SK-N-MC (cell line): ENCODE data around the gene P4HB.
A peak's percentile ranks its signal among the peaks of the same experiment; 100 is the strongest.

Experiments used
- DNase-seq: peaks from one replicate; pipeline ENCODE4 v3.0.0-alpha.2; 2011; ENCODE audit warnings: low read depth, low spot score
- H3K27ac ChIP-seq: fragments of 200-600 bp; sonication (generic); 2 replicates; pipeline ENCODE4 v1.5.1; 2016; ENCODE audit warnings: mixed run types
- H3K36me3 ChIP-seq: fragments of 200-600 bp; sonication (generic); 2 replicates; pipeline ENCODE4 v1.6.1; 2017; ENCODE audit warnings: antibody characterized with exemption, low read length, mixed read lengths; ENCODE audit not compliant: insufficient read depth
- H3K4me3 ChIP-seq: fragments of 200-600 bp; sonication (generic); 2 replicates; pipeline ENCODE4 v1.5.1; 2016
- H3K9ac ChIP-seq: fragments of 200-600 bp; sonication (generic); 2 replicates; pipeline ENCODE4 v1.8.0; 2017; ENCODE audit warnings: mixed run types, mixed read lengths; ENCODE audit not compliant: insufficient read length
- H3K9me3 ChIP-seq: fragments of 200-600 bp; sonication (generic); 2 replicates; pipeline ENCODE4 v1.6.1; 2017; ENCODE audit warnings: low read depth, mild to moderate bottlenecking, antibody characterized with exemption, low read length, moderate library complexity, mixed read lengths
- EZH2 ChIP-seq: fragments of 200-600 bp; sonication (generic); IDR thresholded peaks from one replicate; pipeline ENCODE4 v1.6.1; 2017; ENCODE audit warnings: antibody characterized with exemption
- FOXP2 ChIP-seq: optimal IDR thresholded peaks from 2 replicates; pipeline ENCODE3; 2011; ENCODE audit warnings: mild to moderate bottlenecking, moderate library complexity; ENCODE audit not compliant: insufficient read depth; ENCODE audit errors: extremely low read length, control extremely low read depth
- POLR2AphosphoS5 ChIP-seq: IDR thresholded peaks from 2 replicates; pipeline ENCODE4 v1.6.1; 2012; ENCODE audit warnings: mild to moderate bottlenecking, low read depth, low read length, borderline replicate concordance

P4HB gene

DNA sequence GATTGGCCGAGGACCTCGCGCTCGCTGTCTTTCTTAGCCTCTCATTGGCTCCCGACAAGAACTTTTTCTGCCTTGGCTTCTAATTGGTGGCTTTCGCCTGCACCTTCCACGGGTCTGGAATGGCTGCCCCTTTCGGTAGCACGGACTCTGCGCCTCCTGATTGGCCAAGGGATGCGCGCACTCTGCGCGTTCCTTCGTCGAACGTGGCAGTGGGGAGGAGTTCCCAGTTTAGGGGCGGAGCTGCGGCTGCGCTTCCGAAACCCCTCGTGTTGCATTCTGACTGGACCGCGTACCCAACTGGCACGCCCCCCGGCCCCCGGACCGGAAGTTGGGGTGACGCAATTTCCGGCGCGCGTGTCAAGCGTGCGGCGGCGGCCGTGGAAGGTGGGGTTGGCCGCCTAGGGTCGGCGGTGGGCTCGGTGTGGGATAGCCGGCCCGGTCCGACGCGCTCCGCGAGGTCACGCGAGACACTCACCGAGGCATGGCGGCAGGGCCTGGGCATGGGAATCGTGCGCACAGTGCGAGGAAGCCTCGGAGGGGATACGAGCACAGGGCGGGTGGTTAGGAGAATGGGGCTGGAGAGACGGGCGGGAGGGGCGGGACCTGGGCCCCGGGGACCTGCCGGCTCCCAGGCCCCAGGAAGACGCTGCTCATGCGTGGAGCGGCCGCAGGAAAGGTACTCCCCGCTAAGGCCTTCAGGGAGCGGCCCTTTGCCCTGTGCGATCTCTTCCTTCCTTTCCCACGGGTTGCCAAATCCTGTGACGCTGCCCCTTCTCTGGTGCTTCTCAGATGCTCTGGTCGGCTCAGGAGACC lies 627 bp upstream of the P4HB start:
- H3K4me3 ChIP-seq = peak overlapping the region; percentile 94
- H3K9me3 ChIP-seq = no peaks in the 10 kb centered on the region
- peak; percentile 100 for DNase-seq
- H3K27ac ChIP-seq = peak overlapping the region; percentile 80
- TF ChIP-seq POLR2AphosphoS5 (peak; percentile 97), EZH2 (no peak)
- H3K36me3 ChIP-seq = peaks cover 34% of the 10 kb centered on the region
- H3K9ac ChIP-seq = peak overlapping the region; percentile 93

DNA sequence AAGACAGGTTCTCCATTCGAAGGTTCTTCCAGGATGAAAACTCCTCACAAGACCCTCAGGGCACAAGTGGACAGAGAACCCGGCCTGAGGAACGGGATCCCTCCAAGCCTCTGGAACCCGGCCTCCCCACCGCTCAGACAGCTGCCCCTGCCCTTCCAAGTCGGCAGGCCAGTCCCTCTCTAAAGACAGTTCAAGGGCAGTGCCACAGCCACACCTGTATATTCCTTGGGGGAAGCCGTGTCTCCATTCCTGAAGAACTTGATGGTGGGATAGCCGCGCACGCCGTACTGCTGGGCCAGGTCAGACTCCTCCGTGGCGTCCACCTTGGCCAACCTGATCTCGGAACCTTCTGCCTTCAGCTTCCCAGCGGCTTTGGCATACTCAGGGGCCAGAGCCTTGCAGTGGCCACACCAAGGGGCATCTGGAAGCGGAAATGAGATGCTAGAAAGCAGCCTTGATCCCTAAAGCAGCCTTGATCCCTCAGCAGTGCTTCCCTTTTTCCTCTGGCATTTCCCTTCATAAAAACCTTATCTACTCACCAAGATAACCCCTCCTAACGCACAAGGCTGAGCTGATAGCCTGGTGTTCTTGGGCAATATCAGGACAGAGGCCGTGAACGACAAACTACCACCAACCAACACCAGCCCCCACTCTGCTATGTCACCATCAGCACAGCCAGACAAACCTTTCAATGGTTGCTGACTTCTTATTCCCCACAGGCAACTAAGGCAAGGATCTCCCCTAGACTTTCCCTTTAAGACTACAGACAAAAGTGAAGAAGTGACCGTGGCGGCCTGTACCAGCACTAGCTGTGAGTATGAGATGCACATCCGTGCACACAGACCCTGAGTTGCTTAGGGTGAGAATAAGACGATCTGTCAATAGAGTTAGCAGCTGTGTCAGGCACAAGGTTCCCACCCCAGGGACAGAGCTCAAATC lies 1.1 kb downstream of the P4HB start:
- Histone ChIP-seq H3K36me3 (peaks cover 51% of the 10 kb centered on the region), H3K9me3 (no peaks in the 10 kb centered on the region), H3K4me3 (peak overlapping the region; percentile 85), H3K9ac (peak overlapping the region; percentile 84), H3K27ac (no peak overlapping the region)
- TF ChIP-seq FOXP2 = no peak
- no peak for DNase-seq

DNA sequence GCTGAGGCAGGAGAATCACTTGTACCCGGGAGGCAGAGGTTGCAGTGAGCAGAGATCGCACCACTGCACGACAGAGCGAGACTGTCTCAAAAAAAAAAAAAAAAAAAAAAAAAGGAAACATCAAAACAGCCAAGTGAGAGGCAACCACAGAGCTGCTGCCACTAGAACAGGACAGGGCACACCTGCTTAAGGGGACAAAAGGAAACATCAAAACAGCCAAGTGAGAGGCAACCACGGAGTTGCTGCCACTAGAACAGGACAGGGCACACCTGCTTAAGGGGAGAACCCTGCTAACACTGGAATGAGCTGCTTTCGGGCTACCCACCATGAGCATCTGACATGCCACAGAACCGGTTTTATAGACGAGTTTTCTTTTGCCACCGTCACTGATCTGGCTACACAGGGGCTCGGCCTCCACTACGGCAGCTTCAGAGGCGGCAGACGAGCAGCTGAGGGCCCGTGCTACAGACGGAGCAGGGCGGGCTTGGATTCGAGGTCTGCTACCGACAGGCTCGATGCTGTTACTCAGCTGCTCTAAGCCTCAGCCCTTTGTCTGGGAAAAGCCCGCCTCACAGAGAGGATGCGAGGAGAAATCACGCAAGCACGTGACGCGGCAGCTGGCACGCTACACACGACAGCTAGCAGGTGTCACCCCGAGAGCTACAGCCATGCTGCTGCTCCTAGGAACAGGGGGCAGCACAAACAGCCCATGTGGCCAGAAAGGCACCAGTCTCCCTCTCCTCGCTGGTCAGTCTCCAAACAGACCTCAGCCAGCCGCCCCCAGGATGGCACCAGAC lies 2.0 kb downstream of the P4HB start:
- Histone ChIP-seq H3K9ac (peak overlapping the region; percentile 84), H3K9me3 (no peaks in the 10 kb centered on the region), H3K36me3 (peaks cover 60% of the 10 kb centered on the region), H3K27ac (no peak overlapping the region), H3K4me3 (peak overlapping the region; percentile 85; the same call in 1 of the 2 replicates)
- no peak for DNase-seq
- TF ChIP-seq EZH2 (no peak), FOXP2 (no peak), POLR2AphosphoS5 (no peak)

DNA sequence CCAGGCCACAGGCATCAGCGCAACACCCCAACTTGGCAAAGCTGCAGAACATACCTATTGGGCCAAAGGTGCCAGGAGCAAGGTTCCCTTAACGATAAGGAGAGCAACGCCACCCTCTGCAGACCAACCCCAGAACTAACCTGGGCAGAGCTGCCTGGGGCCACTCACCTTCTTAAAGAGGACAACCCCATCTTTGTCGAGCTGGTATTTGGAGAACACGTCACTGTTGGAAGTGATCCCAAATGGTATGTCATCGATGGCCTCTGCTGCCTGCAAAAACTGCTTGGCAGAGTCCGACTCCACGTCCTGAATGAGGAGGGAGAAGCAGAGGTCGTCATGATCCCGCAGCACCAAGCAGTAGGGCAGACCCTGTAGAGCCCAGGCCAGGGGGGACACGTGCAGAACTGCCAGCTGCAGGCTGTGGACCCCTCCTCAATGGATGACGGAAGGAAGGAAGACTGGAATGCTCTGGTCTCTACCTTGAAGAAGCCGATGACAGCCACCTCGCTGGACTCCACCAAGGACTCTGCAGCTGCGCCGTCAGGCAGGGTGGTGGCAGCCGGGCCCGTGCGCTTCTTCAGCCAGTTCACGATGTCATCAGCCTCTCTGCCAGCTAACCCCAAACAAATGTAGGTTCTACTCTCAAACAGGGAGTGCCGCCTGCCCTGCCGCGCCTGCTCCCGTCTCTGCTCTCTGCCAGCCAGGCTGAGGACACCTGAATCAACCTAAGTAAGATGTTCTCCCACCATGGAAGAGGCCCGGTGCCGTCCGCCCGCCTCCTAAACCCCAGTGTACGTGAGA lies 5.2 kb downstream of the P4HB start:
- TF ChIP-seq FOXP2 = no peak
- TF ChIP-seq EZH2 = no peak
- TF ChIP-seq POLR2AphosphoS5 = no peak
- no peak for DNase-seq
- H3K9me3 ChIP-seq = no peaks in the 10 kb centered on the region
- H3K9ac ChIP-seq = no peak overlapping the region
- no peak overlapping the region for H3K4me3 ChIP-seq
- H3K27ac ChIP-seq = no peak overlapping the region
- H3K36me3 ChIP-seq = peaks cover 77% of the 10 kb centered on the region

DNA sequence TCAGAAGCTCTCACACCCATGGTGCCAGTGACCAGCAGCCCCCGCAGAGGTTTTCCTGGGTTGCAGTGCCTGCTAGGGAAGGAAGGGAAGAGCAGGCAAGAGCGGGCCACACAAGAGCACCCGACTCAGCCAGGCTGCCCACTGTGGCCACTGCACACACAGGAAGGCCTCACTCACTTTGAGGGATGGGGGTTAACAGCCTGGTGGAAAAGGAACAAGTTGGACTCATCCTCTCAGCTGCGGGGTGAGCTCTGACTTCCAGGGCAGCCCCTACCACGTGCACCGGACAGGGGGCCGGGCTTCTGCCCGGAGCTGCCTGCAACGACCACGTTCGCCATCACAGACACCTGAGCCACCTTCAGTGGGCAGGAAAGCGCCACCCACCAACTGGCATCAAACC lies 8.1 kb downstream of the P4HB start:
- no peak for DNase-seq
- TF ChIP-seq EZH2 (no peak), POLR2AphosphoS5 (no peak), FOXP2 (no peak)
- Histone ChIP-seq H3K9ac (no peak overlapping the region), H3K4me3 (no peak overlapping the region), H3K36me3 (peaks cover 63% of the 10 kb centered on the region), H3K27ac (no peak overlapping the region), H3K9me3 (no peaks in the 10 kb centered on the region)

DNA sequence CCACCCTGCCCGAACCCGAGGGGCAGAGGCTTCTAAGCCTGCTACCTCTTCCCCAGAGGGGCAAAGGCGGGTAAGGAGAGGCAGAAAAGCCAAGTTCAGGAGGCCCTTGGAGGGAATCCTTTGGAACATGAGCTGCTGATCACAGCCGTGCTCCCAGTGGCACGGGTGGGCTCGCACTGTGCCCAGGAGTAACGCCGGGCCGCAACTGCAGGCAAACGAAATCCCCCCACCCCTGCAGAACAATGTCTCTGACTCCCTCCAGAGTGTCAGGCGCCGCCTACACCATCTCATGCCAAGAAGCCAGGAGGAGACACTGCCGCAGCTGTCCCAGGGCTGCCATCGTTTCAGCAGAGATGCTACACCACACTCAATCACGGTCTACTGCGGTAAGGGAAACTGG lies 8.9 kb downstream of the P4HB start:
- Histone ChIP-seq H3K9ac (no peak overlapping the region), H3K36me3 (peaks cover 65% of the 10 kb centered on the region), H3K4me3 (no peak overlapping the region), H3K27ac (no peak overlapping the region), H3K9me3 (no peaks in the 10 kb centered on the region)
- no peak for DNase-seq
- TF ChIP-seq EZH2 = no peak
- no peak for TF ChIP-seq POLR2AphosphoS5
- no peak for TF ChIP-seq FOXP2

DNA sequence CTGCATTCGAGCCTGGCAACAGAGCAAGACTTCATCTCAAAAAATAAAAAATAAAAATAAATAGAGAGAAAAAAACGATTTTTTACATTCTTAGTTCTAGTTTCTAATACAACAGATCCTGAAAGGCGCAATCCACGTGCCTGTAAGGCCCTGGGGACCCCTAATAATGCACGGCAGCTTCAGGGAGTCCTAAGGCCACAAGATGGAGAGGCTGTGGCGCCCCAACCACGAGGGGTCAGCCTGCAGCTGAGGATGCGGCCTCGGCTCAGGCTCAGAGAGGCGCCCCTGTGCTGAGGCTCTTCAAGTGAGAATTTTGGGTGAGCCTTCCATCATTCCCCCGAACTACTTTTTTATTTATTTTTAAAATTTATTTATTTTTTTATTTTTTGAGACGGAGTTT lies 10.9 kb downstream of the P4HB start:
- no peaks in the 10 kb centered on the region for H3K9me3 ChIP-seq
- H3K4me3 ChIP-seq = no peak overlapping the region
- DNase-seq = no peak
- TF ChIP-seq POLR2AphosphoS5 = no peak
- TF ChIP-seq EZH2 = no peak
- no peak for TF ChIP-seq FOXP2
- peaks cover 68% of the 10 kb centered on the region for H3K36me3 ChIP-seq
- H3K27ac ChIP-seq = no peak overlapping the region
- no peak overlapping the region for H3K9ac ChIP-seq
